Stimulated activated CD4-positive, alpha-beta T cell treated with anti-CD3 and anti-CD28 coated beads, Interleukin-1b, Interleukin-23, amount 100 ng/mL, for 4 hours (primary cell): ENCODE measurements around the gene SH3BP4.

Experiments used
- DNase-seq, 2 donors: peaks; one replicate each; pipeline ENCODE4 v3.0.0-alpha.2; 2020; ENCODE audit warnings: low read depth in 2 of 2

SH3BP4 gene

DNA sequence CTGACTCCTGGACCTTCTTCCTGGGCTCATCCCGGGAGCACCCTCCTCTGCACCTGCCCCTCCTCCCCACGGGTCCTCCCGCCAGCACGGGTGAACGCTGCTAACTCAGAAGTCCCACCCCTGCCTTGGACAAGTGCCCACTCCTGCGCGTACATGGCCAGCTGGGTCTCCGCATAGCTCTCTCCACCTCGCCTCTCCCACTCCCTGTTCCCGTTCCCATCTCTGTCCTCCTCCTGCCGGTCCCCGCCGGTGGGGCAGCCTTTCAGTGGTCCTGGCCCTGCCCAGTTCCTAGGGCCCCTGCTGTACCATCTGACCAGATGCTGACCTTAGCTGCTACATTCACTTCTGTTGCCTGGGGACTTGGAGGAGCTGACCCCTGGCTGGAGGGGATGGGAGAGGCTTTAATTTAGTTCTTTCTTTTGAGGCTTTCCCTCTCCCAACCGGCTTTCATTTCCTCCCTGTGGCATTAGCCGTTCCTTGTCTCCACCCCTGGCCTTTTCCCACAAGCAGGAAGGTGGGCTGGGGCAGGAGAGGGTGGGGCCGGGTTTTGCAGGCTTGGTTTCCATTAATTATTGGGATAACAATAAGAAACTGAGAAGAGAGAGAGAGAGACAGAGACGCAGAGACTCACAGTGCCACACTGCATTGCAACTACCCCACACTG, 136.1 kb downstream of the SH3BP4 start:
- no peak for DNase-seq

DNA sequence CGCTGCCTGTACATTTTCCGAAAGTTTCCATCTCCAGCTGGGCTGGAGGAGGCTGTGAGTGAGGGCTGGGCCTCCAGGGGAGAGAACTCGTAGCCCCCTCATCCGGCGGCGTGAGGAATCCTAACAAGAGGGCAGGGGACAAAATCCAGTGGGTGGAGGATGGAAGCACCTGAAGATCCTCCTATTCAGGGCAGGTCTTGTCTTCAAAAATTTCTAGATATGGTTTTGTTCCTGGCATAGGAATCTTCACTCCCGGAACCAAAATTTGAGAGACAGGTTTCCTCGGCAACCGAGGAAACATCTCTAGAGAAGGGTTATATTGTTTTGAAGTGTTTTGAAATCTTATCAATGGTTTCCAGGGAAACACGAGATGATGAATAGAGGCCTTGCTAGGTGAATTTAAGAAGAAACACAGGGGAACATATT, 136.7 kb downstream of the SH3BP4 start:
- DNase-seq = no peak

DNA sequence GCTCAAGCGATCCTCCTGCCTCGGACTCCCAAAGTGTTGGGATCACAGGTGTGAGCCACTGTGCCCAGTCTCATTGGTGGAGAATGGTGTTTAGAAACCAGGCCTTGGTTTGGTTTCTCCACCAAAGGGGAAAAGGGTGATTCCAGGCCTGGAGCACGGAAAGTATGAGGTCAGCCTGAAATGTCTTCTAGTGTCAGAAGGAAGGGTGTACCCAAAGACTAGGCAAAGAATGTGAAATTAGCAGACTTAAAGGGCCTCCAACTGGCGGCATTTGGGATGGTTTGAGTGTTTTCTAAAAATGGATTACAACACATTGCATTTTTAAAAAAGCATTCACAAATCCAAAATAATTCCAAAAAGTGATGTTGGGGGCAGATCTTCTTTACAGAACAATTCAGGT, 139.6 kb downstream of the SH3BP4 start:
- DNase-seq = no peak

DNA sequence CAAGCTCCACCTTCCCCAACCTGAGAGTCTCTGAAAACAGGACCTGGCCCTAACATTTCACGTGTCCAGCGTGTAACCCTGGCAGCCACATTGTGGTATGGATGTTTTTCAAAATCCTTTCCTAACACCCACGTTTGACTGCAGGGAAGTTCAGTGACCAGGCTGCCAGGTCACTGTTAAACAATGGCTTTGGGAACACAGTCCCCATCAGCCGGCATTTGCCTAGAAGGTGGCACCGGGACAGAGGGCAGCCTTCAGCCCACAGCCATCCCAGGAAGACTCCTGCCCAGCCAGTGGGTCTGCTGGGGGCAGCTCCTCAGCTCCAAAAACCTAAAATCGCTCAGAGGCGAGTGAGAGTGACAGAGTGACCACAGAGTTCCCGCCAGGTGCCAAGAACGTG, 140.2 kb downstream of the SH3BP4 start:
- no peak for DNase-seq

DNA sequence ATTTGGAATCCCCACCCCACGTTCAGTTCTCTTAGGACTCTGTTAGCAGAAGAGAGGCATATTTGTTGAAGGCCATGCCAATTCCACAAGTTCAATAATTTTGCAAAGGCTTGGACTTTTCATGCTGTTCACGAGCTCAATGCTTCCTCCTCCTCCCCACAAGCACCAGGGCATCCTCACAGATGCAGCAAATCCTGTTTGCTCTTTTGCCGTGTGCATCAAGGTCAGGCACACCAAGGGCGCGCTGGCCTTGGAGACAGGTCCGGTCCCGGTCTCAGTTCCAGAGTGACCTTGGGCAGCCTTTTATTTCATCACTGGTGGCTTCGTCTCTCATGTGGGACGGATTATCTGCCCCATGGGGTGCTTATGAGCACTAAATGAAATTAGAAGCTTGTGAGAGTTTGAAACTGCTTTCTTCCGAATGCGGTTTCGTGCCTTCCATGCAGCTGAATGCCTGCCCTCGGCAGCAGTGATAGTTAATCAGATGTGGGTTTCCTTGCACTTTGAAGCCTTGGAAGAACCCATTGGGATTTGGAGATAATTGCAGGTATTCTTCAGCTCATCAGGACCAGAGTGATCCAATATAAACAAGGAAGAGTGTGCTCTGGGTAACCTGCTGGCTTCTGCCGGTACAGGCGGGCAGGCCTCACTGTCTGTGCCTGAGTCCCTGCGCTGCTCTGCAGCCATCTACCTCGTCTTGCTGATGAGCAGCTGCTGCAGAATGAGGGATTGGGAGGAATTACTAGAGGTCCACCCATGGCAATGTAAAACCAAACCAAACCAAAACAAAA, 140.8 kb downstream of the SH3BP4 start:
- no peak for DNase-seq

DNA sequence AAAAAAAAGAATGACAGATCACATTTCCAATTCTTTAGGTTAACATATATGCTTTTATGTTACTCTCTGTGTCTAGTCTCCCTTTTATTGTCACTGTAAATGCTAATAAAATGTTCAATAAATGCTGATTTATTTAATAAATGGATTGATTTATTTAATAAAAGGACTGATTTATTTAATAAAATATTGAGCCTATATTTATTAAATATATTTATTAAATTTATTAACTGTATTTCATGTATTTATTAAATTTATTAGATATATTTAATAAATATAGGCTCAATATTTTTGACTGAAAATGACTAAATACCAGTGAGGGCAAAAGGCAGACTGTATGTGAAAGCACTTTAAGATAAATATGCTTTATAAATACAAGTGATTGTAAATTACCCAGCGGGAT, 142.6 kb downstream of the SH3BP4 start:
- no peak for DNase-seq

DNA sequence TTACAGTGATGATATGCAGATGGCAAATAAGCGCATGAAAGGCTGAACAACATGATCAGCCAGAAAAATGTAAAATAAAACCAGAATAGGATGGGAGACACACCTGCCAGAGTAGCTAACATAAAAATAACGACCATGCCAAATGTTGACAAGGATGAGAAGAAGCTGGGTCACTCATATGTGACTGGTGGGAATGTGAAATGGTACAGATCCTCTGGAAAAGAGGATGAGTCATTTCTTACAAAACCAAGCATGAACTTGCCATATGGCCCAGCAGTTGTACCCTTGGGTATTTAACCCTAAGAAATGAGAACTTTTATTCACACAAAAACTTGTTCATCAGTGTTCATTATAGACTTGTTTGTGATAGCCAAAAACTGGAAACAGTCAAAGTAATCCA, 143.8 kb downstream of the SH3BP4 start:
- DNase-seq = no peak

DNA sequence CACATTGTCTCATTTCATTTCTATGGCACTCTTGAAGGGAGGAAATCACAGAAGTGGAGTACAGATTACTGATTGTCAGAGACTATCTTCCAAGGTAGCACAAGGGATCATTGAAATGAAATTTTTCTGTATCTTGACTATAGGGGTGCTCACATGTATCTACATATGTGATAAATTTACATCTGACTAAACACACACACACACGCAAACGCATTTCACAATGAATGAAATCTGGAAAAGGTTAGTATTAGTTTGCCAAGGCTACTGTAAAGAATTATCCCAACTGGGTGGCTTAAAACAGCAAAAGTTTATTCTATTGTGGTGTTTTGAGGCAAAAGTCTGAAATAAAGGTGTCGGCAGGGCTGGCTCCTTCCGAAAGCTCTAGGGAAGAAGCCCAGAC, 144.6 kb downstream of the SH3BP4 start:
- no peak for DNase-seq

DNA sequence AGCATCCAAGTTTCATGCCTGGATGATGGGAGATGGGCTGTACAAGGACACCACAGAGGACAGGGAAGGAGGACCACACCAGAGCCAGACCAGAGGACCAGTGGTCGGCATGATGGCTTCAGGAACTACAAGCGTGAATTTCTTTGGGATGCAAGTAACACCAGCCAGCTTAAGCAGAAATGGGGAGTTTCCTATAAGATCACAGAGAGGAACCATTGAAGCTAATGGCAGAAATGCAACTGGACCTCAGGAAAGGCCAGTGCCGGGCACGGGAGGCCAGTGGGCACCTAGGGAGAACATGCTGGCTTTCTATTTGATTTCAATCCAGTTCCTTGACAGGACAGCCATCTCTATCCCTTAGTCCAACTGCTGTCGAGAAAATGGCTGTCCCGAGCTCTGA, 145.4 kb downstream of the SH3BP4 start:
- DNase-seq = no peak

DNA sequence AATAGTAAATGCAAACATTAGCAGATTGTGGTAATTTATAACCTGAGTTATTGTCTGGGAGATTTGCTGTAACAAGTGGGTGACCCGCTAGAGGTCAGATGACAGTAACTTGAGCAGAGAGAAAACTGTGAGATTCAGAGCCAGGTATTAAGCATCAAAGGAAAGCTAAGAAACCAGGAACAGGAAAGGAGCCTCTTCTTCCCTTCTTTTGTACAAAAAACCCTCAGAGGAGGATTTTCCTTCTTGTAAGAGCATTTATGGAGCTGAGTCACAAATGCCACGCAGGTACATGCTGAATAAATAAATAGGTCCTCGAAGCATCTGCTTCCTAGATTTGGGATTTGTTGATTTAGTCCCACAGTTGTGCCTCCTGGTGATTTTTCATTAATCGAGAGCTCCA, 146.5 kb downstream of the SH3BP4 start:
- no peak for DNase-seq

DNA sequence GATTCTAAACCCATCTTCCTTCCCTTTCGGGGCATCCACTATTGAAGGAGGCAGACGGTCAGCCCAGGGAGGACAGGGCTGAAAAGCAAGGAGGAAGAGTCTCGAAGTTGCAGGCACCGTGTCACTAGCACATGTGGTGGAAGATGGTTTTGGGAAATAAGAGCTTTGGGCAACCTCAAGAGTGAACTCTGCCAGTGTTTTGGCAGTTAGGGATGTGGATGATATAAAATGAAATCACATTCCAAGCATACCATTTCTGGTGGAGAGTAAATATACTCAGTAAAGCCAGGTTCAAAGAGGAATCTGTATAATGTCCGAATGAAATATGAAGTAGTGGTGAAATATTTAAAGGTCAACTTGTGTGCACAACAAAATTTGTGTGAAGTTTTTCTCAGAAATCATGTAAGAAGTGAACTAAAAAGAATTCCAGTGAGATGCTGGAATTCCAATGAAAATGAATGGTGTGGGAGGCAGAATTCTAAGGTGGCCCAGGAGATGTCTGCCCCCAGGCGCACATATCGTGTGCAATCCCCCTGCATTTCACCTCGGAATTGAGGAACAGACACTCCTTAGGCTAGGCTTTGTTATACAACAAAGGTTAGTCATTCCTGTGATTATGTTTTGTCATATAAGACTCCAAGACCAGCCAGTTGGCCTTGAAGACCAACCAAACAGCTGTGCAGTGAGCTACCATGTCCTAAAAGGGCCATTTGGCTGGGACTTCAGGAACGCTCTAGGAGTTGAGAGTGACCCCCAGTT, 147.1 kb downstream of the SH3BP4 start:
- DNase-seq = no peak

DNA sequence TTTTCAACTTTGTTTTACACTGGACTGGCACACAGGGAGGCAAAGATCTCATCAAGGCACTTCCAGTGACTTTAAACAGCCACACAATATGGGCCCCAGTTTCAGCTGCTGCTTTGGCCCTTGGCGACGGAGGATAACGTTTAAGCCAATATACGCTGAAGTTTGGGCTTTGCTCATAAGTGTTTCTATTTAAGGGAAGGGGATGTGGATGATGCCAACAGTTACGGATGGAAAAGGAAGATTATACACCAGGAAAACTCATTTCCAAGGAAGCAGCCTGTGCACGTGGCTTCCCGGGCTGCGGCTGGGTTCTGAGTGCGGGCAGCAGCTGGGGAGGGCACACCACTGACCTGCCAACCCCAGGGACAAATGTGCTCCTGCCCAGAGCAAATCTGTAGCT, 151.1 kb downstream of the SH3BP4 start:
- DNase-seq = no peak
